HG03095 (cell line): ENCODE results near the gene KLRG1.

ENCODE experiments used
- ATAC-seq: cut with Tn5 transposase; IDR thresholded peaks from one replicate; pipeline ENCODE4 v1.9.1; 2021; ENCODE audit warnings: moderate library complexity; ENCODE audit not compliant: unreplicated experiment

Gene KLRG1

GRCh38 chr12:9040484-9041186 is 51.3 kb downstream of the KLRG1 start:
- no peak for ATAC-seq

- ATAC-seq: no peak
Measured at GRCh38 chr12:9041321-9041720, 52.0 kb downstream of the KLRG1 start.

- no peak for ATAC-seq
Measured at GRCh38 chr12:9043766-9044165, 54.4 kb downstream of the KLRG1 start.

GRCh38 chr12:9047105-9047504 is 57.8 kb downstream of the KLRG1 start:
- no peak for ATAC-seq

- ATAC-seq: no peak
Measured at GRCh38 chr12:9048930-9049329, 59.6 kb downstream of the KLRG1 start.

GRCh38 chr12:9049520-9050133 is 60.3 kb downstream of the KLRG1 start:
- no peak for ATAC-seq

GRCh38 chr12:9050521-9051157 is 61.3 kb downstream of the KLRG1 start:
- ATAC-seq: no peak

- ATAC-seq: no peak
Measured at GRCh38 chr12:9051158-9051550, 61.8 kb downstream of the KLRG1 start.

GRCh38 chr12:9052610-9053009 is 63.3 kb downstream of the KLRG1 start:
- ATAC-seq: no peak
